Measurements from ENCODE around the gene TRIM50.
"Not testable (repeated sequence)": the region's sequence is repeated elsewhere in the genome, so short reads cannot be mapped to it uniquely, and the experiment has no call there.

TRIM50 gene

DNA sequence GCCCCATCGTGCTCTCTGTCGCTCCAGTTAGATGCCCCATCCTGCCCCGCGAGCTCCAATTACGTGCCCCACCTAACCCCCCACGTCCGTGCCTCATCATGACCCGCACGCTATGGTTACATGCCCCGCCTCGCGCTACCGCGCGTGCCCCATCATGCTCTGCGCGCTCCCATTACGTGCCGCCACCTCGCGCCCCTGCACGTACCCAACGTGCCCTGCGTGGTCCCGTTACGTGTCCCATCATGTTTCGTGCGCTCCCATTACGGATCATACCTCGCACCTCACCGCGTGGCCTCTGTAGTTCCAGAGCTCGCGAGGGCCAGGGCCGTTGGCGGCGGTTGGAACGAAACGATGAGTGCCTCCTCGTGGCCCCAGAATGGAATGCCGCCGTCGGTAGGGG lies at the start of gene TRIM50, which contains the start of gene FKBP6:
Gene TRIM50 (minus strand): TSS at position 161 of the 400 bp plus-strand sequence. CDS start 3,295 bp downstream, outside the sequence.
Gene FKBP6 (plus strand): TSS at position 240 of the 400 bp plus-strand sequence. CDS start 268 bp downstream, outside the sequence.
- DNase-seq (ENCODE audit: low read depth, low spot score): not testable (repeated sequence)

- no peak for DNase-seq (ENCODE audit: low read depth, low spot score)
These were observed 49.0 kb upstream of the TRIM50 start for GRCh38 chr7:73376671-73377412.

DNA sequence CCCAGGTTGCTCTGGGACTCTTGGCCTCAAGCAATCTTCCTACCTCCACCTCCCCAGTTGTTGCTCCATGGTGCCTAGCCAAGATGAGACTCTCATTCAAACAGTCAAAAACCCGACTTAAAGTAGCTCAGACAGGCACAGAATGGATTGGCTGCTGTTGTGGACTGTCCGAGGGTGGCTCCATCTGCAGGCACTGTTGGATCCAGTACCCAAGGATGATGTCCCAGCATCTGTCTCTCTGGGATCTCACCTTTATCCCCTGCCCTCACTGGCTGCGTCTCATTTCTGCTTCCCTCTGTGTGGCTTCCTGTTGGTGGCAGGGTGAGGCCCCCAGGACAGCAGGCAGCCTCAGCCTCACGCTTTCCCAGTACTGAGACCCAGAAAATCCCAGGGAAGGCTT lies 48.4 kb upstream of the TRIM50 start:
- not testable (repeated sequence) for DNase-seq (ENCODE audit: low read depth, low spot score)

- no peak for DNase-seq (ENCODE audit: low read depth, low spot score)
These were observed 45.9 kb upstream of the TRIM50 start for GRCh38 chr7:73373741-73374140.

- no peak for DNase-seq (ENCODE audit: low read depth, low spot score)
These were observed 41.7 kb upstream of the TRIM50 start for GRCh38 chr7:73369622-73370021.

- DNase-seq (ENCODE audit: low read depth, low spot score): no peak
These were observed 41.1 kb upstream of the TRIM50 start for GRCh38 chr7:73369009-73369408.

DNA sequence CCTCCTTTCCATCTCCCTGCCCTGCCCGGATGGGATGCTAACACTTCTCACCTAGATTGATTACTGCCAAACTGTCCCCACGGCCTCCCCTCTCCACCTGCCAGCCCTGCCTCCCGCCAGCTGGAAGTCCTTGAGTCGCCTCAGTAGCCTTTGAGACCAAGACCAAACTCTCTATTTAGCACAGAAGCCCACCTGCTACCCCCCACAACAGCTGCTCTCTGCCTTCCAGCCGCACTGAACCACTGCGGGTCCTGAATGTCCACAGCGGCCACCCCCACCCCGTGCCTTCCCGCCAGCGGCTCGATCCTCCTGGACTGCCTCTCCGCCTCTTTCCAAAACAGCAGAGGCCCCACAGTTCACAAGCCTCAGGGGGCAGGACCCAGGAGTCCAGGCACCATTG lies 39.1 kb upstream of the TRIM50 start:
- DNase-seq (ENCODE audit: low read depth, low spot score): no peak

- DNase-seq (ENCODE audit: low read depth, low spot score): no peak
These were observed 38.2 kb upstream of the TRIM50 start for GRCh38 chr7:73366127-73366526.

DNA sequence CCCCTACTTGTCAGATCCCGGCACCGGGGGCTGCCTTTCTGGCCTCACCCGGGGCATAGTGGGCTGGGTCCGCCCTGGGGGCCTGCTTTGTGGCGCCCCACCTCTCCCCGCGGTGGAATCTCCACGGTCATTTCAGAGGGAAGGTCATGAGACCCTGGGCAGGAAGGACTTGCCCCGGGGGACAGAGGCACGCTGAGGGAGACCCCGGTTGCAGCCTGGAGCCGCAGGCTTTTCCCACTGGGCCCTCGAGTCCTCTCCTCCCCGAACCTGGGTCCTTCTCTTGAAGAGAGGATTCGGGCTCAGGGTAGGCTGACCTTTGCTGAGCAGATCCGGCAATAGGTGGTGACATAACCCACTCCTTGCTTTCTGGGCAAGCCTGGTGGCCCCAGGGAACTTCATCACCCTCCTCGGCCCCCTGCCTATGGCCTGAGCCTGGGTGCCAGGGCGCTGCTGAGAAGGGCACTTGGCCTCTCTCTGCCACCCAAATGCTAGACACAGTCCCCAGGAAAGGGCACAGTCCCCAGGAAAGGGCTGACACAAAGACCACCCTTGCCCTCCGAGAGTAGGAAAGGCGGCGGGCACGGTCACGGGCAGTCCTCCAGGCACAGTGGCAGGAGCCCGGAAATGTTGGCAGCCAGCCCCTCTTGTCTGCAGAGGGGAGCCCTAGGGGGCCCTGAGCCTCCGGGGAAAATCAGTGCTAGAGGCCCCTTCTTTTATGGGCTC lies 36.3 kb upstream of the TRIM50 start:
- DNase-seq (ENCODE audit: low read depth, low spot score): no peak

DNA sequence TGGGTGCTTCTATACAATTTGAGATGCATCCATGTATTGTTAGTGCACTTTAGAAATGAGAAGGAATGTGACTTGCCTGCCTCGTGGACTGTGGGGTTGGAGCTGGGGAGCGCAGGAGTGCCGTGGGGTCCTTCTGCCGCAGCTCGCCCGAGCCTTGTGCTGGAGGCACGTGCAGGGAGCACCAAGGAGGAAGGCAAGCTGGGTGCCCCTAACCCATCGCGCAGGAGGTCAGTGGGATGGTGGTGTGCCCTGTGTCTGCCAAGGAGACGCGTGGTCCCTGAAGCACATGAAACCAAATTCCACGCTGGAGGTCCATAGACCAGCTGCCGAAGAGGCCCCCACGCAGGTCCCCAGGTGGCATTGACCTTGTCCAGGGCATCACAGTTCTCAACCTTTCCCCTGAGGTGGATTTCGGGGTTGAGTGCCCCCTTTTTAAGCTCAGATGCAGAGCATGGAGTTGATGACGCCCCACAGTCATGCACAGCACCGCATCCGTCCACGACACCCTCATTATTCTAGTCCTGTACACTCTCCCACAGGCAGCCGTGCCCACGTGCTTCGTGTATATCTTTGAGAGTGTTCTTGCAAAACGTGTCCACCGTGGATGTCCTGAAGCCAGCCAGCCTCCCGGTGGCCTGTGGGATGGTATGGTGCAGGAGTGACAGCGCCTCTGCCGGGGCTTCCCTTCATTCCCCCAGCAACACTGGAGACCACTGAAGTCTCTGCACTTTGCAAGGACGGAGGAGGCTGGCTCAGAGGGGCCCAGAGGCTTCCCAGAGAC lies 35.5 kb upstream of the TRIM50 start:
- DNase-seq (ENCODE audit: low read depth, low spot score): no peak

GRCh38 chr7:73360590-73360989 lies 32.7 kb upstream of the TRIM50 start:
- not testable (repeated sequence) for DNase-seq (ENCODE audit: low read depth, low spot score)

DNA sequence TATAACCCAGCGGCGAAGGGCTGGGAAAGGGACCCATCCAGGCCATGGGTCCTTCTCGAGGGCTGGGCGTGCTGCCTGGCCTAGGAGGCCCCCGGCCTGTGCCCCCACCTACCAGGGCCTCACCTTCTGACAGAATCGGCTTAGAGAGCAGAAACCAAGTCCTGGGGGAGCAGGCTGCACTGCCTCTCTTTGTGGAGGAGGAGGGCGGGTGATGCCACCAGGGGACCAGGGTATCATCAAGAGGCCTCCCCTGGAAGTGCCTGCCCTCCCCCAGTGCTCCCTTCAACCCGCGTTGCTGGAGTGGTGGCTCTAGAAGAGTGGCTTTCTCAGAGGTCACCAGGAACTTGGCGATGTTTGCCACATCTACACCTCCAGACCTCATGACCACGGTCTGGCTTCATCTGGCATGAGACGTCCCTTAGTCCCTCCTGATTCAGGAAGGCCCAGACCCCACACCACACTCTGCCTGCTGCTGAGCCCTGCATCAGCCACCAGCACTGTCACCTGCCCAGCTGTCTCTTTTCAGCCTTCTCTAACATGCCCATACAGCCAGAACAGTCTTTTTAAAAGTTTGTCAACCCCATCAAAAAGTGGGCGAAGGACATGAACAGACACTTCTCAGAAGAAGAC lies 32.0 kb upstream of the TRIM50 start:
- DNase-seq (ENCODE audit: low read depth, low spot score): no peak

- DNase-seq (ENCODE audit: low read depth, low spot score): no peak
These were observed 31.4 kb upstream of the TRIM50 start for GRCh38 chr7:73359306-73359705.

DNA sequence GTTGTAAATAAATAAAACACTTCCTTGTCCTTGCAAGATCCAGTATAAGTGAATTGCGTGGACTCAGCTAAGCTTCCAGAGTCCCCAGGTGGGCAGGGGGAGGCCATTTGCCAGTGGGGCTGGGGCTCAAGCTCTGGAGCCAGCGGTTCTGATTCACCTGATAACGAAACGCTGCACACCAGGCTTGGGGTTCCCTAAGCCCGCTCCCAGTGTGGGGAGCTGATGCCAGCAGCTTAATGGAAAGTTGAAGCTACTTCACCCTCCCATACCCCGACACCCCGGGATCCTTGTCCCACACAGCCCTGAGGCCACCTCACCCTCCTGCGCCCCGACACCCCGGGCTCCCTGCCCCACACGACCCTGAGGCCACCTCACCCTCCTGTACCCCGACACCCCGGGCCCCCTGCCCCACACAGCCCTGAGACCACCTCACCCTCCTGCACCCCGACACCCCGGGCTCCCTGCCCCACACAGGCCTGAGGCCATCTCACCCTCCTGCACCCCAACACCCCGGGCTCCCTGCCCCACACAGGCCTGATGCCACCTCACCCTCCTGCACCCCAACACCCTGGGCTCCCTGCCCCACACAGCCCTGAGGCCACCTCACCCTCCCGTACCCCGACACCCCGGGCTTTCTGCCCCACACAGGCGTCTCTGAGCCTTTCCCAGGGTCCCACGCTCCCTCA lies 30.9 kb upstream of the TRIM50 start:
- DNase-seq (ENCODE audit: low read depth, low spot score): no peak

- DNase-seq (ENCODE audit: low read depth, low spot score): no peak
These were observed 28.3 kb upstream of the TRIM50 start for GRCh38 chr7:73356159-73356558.

- DNase-seq (ENCODE audit: low read depth, low spot score): no peak
These were observed 26.9 kb upstream of the TRIM50 start for GRCh38 chr7:73354821-73355220.

DNA sequence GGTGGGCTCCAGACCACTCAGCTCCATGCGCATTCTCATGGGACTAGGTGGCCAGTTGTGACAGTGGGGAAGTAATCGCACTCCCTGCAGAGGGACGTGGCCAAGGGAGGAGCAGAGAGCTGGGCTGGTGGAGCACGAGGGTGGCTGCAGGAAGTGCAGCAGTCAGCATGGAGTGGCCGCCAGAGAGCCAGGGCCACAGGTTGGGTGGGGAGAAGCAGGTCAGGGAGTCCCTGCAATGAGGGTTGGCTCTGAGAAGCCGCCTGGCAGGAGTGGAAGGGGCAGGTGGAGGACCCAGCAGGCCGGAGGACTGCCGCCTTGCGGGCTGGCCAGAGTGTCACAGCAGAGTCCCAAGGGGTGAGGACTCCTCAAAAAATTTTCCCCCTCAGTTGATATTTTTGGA lies 26.3 kb upstream of the TRIM50 start:
- no peak for DNase-seq (ENCODE audit: low read depth, low spot score)

- DNase-seq (ENCODE audit: low read depth, low spot score): no peak
These were observed 25.4 kb upstream of the TRIM50 start for GRCh38 chr7:73353243-73353642.

GRCh38 chr7:73352784-73353183 lies 24.9 kb upstream of the TRIM50 start:
- no peak for DNase-seq (ENCODE audit: low read depth, low spot score)

DNA sequence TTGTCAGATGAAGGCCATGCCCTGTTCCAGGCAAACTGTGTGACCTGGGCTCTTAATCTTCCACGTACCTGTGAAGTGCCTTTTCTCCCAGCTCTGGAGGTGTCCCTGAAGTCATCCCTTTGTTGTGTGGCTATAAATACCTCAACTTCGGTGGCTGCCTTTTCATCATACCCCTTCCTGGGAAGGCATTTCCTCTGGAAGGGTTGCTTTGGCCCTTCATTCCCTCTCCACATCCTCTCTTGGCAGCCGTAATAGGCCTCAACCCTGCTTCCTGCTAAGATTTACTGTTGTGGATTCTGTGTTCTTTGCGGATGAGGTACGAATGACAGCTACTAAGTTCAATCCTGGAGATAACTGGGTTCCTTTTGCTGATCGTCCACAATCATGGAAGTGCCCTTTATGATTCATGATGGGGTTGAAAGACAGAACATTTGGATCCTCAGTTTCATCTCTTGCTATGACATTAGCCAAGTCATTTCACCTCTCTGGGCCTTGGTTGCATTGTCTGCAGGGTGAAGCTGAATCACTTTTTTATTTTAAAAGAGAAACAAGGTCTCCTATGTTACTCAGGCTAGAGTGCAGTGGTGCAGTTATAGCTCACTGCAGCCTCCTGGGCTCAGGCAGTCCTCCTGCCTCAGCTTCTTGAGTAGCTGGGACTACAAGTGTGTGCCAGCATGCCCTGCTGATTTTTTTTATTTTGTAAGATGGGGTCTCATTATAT lies 23.7 kb upstream of the TRIM50 start:
- no peak for DNase-seq (ENCODE audit: low read depth, low spot score)
